Activated CD4-positive, alpha-beta T cell treated with anti-CD3 and anti-CD28 coated beads, Interleukin-2, amount 10 ng/mL, durations not matched to agents 24 days and 14 days (primary cell): ENCODE measurements around the gene ALDH18A1. TPM values are rescaled to one million over a fixed set of nuclear protein-coding genes. Genes with fewer than 3 reads are reported as not detected.
"Not testable (repeated sequence)": the region's sequence is repeated elsewhere in the genome, so short reads cannot be mapped to it uniquely, and the experiment has no call there.

ENCODE experiments used
- DNase-seq: peaks from one replicate; pipeline ENCODE4 v3.0.0; 2022
- H3K27ac Mint-ChIP-seq: one replicate; pipeline ENCODE4 v1.8.0; 2022; ENCODE audit warnings: mild to moderate bottlenecking, mixed read lengths
- H3K27me3 Mint-ChIP-seq: one replicate; pipeline ENCODE4 v1.8.0; 2022; ENCODE audit warnings: mixed read lengths
- H3K36me3 Mint-ChIP-seq: one replicate; pipeline ENCODE4 v1.8.0; 2022; ENCODE audit warnings: low read depth, mild to moderate bottlenecking, mixed read lengths
- H3K4me1 Mint-ChIP-seq: one replicate; pipeline ENCODE4 v1.8.0; 2021; ENCODE audit warnings: mixed read lengths
- H3K4me3 Mint-ChIP-seq: one replicate; pipeline ENCODE4 v1.8.0; 2022; ENCODE audit warnings: mild to moderate bottlenecking, moderate library complexity, mixed read lengths
- H3K9me3 Mint-ChIP-seq: one replicate; pipeline ENCODE4 v1.8.0; 2021; ENCODE audit warnings: mixed read lengths
- intact Hi-C: fragments of 100-400 bp; cut with micrococcal nuclease; formaldehyde crosslinking; loops from one replicate; pipeline ENCODE4 v1.15.1; 2023
- total RNA-seq: library from RNA; stranded (reverse); gene quantifications from 2 replicates; pipeline ENCODE4 v1.2.3, GENCODE V29; 2022

Gene ALDH18A1
- 126 TPM in 2 replicates for total RNA-seq

DNA sequence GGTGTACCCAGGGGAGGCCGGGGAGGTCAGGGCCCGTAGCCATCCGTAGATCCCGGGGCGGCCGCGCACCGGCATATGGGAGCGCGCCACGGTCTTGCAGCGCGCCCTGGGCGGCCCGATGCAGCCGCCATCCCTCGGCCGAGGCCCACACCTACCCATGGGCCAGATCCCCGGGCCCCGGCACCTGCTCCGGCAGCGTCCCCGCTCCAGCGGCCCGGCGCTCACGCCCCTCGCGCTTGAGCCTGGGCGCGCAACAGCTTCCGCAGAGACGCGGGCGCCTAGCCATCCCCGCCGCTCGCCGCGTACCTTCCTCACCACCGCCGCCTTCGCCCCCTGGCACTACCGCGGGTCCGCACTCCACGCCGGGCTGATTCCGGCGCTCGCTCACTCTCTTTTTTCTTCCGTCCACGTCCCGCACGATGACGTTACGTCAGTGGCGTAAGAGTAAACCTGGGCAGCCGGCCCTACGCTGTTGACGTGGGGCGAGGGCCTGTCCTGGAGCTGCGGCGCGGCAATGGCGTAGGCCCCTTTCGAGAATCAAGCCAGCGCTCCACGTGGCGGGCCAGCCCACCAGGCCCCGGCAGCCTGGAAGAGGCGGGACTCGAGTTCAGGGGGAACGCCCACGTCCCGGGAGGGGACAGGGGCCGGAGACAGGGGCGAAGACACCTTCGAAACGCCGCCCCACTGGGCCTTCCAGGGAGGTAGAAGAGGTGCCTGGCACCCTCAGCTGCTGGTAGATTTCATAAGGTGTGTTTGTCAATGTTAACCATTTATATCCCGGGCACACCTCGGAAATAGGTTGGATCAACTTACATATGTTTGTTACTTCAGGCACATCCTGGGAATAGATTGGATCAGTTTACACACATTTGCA lies at the start of gene ALDH18A1:
TSS of gene ALDH18A1 (minus strand) at position 421 of the 874 bp plus-strand sequence. CDS start 3,334 bp downstream, outside the sequence.
- peaks cover 24% of the 10 kb centered on the region for H3K4me1 Mint-ChIP-seq
- H3K36me3 Mint-ChIP-seq: peaks cover 38% of the 10 kb centered on the region
- peak within 1 kb of the TSS; percentile 97 for H3K27ac Mint-ChIP-seq
- intact Hi-C loops: loop anchor here (1.0 to 2.0 kb wide), 2 partner anchors 38 to 96 kb away; partner anchors contain the start of gene SORBS1
- H3K27me3 Mint-ChIP-seq: no peaks in the 10 kb centered on the region
- peak; percentile 98 for DNase-seq
- H3K4me3 Mint-ChIP-seq: peak within 1 kb of the TSS; percentile 98
- peaks cover 14% of the 10 kb centered on the region for H3K9me3 Mint-ChIP-seq

DNA sequence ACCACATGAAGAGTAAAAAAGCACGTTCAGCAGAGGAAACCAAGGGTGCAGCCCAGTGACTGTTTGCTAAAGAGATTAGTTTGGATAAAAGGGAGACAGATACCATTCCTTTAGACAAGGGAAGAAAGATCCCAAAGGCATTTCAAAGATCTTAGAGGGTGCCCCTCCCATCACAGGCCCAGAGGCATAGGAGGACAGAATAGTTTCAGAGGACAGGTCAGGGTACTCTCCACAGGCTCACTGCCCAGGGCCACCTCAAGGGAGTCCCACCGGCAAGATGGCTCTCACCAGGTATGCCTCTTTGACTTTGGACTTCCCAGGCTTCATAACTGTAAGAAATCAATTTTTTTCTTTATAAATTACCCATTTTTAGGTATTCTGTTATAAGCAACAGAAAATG lies 41.9 kb upstream of the ALDH18A1 start:
- no peak overlapping the region for H3K27ac Mint-ChIP-seq
- peaks cover 4% of the 10 kb centered on the region for H3K27me3 Mint-ChIP-seq
- peak; percentile 41 for DNase-seq
- no peaks in the 10 kb centered on the region for H3K9me3 Mint-ChIP-seq
- H3K4me1 Mint-ChIP-seq: peaks cover 4% of the 10 kb centered on the region
- intact Hi-C loops: no loop called here
- peaks cover 2% of the 10 kb centered on the region for H3K36me3 Mint-ChIP-seq
- H3K4me3 Mint-ChIP-seq: no peak overlapping the region

DNA sequence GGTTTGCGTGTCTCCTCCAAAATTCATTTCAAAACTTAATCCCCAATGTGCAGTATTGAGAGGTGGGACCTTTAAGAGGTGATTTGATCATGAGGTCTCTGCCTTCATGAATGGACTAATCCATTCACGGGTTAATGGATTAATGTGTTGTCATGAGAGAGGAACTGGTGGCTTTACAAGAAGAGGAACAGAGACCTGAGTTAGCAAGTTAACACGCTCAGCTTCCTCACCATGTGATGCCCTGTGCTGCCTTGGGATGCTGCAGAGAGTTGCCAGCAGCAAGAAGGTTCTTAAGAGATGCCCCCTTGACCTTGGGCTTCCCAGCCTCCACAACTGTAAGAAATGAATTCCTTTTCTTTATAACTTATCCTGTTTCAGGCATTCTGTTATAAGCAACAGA lies 40.9 kb upstream of the ALDH18A1 start:
- H3K36me3 Mint-ChIP-seq: peaks cover 8% of the 10 kb centered on the region
- peak; percentile 52 for DNase-seq

DNA sequence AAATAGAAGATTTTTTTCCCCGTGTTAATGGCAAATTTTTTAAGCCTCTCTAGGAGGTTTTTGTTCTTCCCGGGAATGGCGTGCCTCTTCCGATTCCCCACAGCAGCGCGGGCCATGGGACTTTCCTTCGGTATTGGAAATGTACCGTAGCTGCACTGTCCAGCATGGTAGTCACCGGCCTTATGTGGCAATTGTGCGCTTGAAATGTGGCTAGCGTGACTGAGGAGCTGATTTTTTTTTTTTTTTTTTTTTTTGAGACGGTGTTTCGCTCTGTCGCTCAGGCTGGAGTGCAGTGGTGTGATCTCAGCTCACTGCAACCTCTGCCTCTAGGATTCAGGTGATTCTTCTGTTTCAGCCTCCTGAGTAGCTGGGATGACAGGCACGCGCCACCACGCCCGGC lies 38.2 kb upstream of the ALDH18A1 start:
- DNase-seq: peak; percentile 53
- H3K4me1 Mint-ChIP-seq: peaks cover 31% of the 10 kb centered on the region
- H3K36me3 Mint-ChIP-seq: peaks cover 31% of the 10 kb centered on the region
- H3K27me3 Mint-ChIP-seq: peaks cover 2% of the 10 kb centered on the region
- intact Hi-C loops: loop anchor here (1.0 to 5.0 kb wide), 8 partner anchors 38 to 893 kb away; partner anchors contain the start of genes ALDH18A1, CC2D2B, CCNJ and ENTPD1
- peak overlapping the region; percentile 97 for H3K27ac Mint-ChIP-seq
- peak overlapping the region; percentile 99 for H3K4me3 Mint-ChIP-seq
- no peaks in the 10 kb centered on the region for H3K9me3 Mint-ChIP-seq

More for the DNA sequence above, 40.9 kb upstream of the ALDH18A1 start:
- Mint-ChIP-seq H3K27ac (no peak overlapping the region), H3K4me3 (no peak overlapping the region), H3K9me3 (no peaks in the 10 kb centered on the region), H3K27me3 (peaks cover 4% of the 10 kb centered on the region), H3K4me1 (peaks cover 11% of the 10 kb centered on the region)
- intact Hi-C loops: no loop called here

DNA sequence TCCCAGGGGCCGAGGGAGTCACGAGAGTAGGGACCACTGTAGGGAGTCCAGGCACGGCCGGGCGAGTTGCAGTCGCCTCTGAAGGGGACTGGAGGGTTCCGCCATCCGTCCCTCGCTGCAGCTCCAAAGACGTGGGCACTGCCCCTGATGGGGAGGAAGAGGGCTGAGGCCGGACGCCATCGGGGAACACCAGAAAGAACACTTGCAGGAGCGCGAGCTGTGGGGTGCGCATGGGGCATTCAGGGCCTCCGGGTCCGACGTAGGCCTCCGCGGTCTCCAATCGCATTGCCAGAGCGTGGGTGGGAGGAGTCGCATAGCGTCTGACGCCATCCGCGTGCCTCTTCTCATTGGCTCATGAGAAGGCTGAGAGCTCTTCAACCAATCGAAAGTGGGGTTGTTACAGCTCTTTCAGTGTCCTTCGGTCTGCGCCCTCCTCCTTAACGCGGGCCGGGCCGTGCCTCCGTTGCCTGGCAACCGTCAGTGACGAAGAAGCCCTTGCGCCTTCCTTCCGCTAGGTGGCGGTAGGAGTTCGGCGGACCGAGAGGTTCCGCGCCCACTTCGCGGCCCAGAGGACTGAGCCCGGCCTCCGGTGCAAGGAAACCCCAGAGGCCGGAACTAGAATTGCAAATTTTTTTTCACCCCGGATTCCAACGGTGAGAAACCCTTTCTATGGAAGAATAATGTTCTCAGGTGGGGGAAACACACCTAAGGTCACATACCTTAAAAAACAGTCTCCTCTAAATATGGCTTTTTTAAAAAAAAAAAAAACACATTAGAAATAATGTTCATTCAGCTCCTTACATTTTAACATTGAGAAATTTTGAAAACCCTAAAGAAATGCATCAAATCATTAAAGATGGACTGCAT lies 37.4 kb upstream of the ALDH18A1 start, which contains the start of gene TCTN3:
TSS of gene TCTN3 (minus strand) at position 260 of the 867 bp plus-strand sequence. CDS start at position 232, 28 bp downstream.
- H3K27ac Mint-ChIP-seq: peak within 1 kb of the TSS; percentile 97
- peak; percentile 99 for DNase-seq
- intact Hi-C loops: loop anchor here (1.0 to 5.0 kb wide), 8 partner anchors 38 to 893 kb away; partner anchors contain the start of genes ALDH18A1, CC2D2B, CCNJ and ENTPD1
- peaks cover 35% of the 10 kb centered on the region for H3K36me3 Mint-ChIP-seq
- H3K27me3 Mint-ChIP-seq: no peaks in the 10 kb centered on the region
- H3K9me3 Mint-ChIP-seq: no peaks in the 10 kb centered on the region
- peak within 1 kb of the TSS; percentile 99 for H3K4me3 Mint-ChIP-seq
- peaks cover 31% of the 10 kb centered on the region for H3K4me1 Mint-ChIP-seq

DNA sequence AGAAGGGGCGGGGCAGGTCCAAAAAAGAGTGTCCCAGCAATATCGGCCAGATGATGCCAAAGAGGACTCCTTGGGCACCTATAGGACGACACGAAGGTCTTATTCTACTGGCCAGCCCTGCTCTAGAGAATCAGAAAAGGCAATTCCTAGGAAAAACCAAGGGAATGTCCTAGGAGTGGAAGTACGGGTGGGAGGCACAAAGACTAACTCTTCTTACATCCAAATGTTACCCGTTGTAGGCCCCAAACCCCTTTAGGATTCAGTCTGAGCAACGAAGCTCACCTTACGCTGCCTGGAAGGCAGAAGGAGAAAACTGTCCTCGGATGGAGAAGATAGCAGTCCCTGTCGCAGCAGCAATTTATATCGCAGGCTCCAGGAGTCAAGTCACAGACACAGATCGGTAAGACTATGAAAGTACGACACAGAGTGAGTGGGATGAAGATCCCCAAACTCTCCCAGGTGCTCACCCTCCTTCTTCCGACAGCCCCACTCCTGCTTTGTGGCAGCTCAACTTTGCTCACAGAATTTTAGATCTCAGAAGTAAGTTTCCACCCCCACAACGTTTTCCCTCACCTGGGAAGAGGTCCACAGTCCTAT lies 36.7 kb upstream of the ALDH18A1 start:
- H3K36me3 Mint-ChIP-seq: peaks cover 42% of the 10 kb centered on the region
- H3K4me3 Mint-ChIP-seq: peak overlapping the region; percentile 99
- H3K9me3 Mint-ChIP-seq: no peaks in the 10 kb centered on the region
- no peak for DNase-seq
- H3K27ac Mint-ChIP-seq: peak overlapping the region; percentile 97
- peaks cover 33% of the 10 kb centered on the region for H3K4me1 Mint-ChIP-seq
- intact Hi-C loops: loop anchor here (5.0 kb wide), 4 partner anchors 64 to 894 kb away; partner anchors contain the start of genes CCNJ, ENTPD1, TM9SF3 and ZNF518A
- H3K27me3 Mint-ChIP-seq: no peaks in the 10 kb centered on the region

DNA sequence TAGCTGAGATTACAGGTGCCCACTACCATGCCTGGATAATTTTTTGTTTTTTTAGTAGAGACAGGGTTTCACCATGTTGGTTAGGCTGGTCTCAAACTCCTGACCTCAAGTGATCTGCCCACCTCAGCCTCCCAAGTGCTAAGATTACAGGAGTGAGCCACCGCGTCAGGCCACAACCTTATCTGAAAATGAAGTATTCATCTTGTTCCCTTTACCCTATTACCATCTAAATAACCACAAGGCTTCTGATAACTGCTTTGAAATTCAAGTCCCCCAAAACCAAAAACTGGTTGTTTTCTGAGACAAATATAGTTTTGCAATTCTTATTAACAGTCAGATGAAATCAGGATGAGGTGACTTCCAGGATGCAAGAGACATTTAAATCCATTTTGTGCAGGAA lies 34.8 kb upstream of the ALDH18A1 start:
- Mint-ChIP-seq H3K36me3 (peaks cover 49% of the 10 kb centered on the region), H3K4me3 (peak overlapping the region; percentile 99), H3K27me3 (no peaks in the 10 kb centered on the region), H3K27ac (peak overlapping the region; percentile 11), H3K4me1 (peaks cover 33% of the 10 kb centered on the region), H3K9me3 (no peaks in the 10 kb centered on the region)
- DNase-seq: peak; percentile 43
- intact Hi-C loops: loop anchor here (5.0 kb wide), 4 partner anchors 66 to 896 kb away; partner anchors contain the start of genes CCNJ, ENTPD1, TM9SF3 and ZNF518A

DNA sequence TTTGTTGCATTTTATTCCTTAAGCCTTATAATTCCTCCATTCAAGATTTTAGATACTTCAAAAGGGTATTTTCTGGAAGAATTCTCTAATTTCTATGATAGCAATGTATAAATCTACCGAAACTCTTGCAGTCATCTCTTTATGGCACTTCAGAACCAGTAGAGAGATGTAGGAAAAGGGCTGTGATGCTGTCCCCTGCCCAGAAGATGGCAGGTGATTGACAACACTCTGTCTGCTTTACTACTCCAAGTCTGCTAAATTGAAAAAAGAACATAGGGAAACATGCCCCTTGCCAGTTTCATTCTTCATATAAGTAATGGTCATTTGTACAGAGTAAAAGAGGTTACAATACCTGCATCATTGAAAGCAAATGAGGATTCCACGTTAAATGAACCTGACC lies 32.1 kb upstream of the ALDH18A1 start:
- Mint-ChIP-seq H3K4me1 (peaks cover 29% of the 10 kb centered on the region), H3K27ac (no peak overlapping the region), H3K9me3 (no peaks in the 10 kb centered on the region), H3K4me3 (no peak overlapping the region), H3K36me3 (peaks cover 66% of the 10 kb centered on the region), H3K27me3 (no peaks in the 10 kb centered on the region)
- DNase-seq: peak; percentile 53
- intact Hi-C loops: no loop called here

DNA sequence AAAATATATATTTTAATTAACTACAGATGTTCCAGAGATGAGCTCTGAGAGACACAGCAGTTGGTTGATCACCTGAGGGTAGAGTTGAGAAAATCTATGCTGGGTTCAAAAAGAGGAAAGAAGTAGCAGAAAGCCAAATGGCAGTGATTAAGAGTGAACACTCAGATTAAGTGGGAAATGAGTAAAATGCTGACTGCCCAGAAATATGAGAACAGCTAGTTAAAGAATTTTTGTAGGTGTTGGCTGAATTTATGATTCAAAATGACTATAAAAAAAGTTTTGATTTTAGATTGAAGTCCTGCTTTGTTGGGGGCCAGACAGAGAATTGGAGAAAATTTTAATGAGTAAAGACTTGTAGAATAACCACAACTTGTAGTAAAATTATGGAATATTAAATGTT lies 27.5 kb upstream of the ALDH18A1 start:
- H3K27ac Mint-ChIP-seq: no peak overlapping the region
- no peak overlapping the region for H3K4me3 Mint-ChIP-seq
- peaks cover 56% of the 10 kb centered on the region for H3K36me3 Mint-ChIP-seq
- no peak for DNase-seq
- peaks cover 3% of the 10 kb centered on the region for H3K4me1 Mint-ChIP-seq
- no peaks in the 10 kb centered on the region for H3K9me3 Mint-ChIP-seq
- intact Hi-C loops: no loop called here
- H3K27me3 Mint-ChIP-seq: no peaks in the 10 kb centered on the region

DNA sequence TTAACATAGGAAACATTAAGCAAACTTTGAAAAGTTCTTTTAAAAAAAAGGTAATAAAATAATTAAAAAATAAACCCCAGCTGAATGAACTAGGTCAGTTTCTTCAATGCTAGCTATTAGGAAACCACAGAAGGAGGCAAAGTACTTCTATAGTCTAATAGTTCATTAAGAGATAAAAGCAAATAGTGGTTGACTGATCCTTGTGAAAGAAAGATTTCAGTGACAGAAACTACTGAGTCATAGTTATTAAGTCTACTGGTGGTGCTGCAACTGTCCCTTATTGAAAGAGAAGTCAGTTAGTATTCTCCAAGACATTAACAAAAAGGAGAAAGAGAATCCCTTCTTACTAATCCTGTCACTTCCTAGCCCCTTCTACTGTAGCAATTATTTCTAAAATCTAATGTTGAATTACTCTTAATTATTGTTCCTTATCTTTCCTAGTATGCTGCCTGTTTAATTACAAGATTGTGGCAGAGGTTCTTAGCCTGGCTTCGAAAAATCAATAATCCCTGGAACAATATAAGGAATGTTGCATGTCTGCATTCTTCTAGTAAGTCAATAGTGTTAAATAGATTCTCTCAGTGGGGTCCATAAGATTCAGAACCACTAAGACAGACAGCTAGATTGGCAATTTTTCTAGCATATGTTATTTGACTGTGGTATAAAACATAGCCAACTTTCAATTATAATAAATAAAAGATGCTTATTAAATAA lies 19.0 kb upstream of the ALDH18A1 start:
- no peak for DNase-seq
- intact Hi-C loops: no loop called here
- Mint-ChIP-seq H3K27me3 (no peaks in the 10 kb centered on the region), H3K27ac (no peak overlapping the region), H3K36me3 (peaks cover 25% of the 10 kb centered on the region), H3K4me3 (no peak overlapping the region), H3K9me3 (no peaks in the 10 kb centered on the region), H3K4me1 (no peaks in the 10 kb centered on the region)

DNA sequence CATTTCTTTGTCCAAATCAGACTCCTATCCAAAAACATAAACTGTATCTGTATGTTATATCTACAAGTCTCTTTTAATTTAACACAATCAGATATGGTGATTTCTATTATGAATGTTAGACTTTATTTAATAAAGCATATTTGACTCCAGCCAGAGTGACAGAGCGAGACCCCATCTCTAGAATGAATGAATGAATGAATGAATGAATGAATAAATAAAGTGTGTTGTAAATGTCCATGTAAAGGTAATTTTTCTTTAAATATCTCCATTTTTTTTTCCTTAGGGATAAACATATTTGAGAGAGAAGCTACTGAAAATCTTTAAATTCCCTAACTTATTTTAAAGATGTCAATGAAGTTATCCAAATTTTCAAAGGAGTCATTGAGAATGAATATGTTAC lies 18.1 kb upstream of the ALDH18A1 start:
- intact Hi-C loops: no loop called here
- DNase-seq: no peak
- no peak overlapping the region for H3K4me3 Mint-ChIP-seq
- H3K27me3 Mint-ChIP-seq: no peaks in the 10 kb centered on the region
- H3K36me3 Mint-ChIP-seq: peaks cover 17% of the 10 kb centered on the region
- H3K27ac Mint-ChIP-seq: no peak overlapping the region
- H3K9me3 Mint-ChIP-seq: no peaks in the 10 kb centered on the region
- no peaks in the 10 kb centered on the region for H3K4me1 Mint-ChIP-seq

DNA sequence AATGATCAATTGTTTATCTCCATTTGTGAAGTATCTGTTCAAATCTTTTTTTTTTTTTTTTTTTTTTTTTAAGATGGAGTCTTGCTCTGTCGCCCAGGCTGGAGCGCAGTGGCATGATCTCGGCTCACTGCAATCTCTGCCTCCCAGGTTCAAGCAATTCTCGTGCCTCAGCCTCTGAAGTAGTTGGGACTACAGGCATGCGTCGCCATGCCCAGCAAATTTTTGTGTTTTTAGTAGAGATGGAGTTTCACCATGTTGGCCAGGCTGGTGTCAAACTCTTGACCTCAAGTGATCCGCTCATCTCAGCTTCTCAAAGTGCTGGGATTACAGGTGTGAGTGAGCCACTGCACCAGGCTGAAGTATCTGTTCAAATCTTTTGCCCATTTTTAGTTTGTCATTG lies 16.1 kb upstream of the ALDH18A1 start:
- H3K4me1 Mint-ChIP-seq, H3K27me3 Mint-ChIP-seq, H3K9me3 Mint-ChIP-seq, H3K27ac Mint-ChIP-seq, intact Hi-C loops, H3K4me3 Mint-ChIP-seq, DNase-seq: not testable (repeated sequence)
- H3K36me3 Mint-ChIP-seq: peaks cover 26% of the 10 kb centered on the region

DNA sequence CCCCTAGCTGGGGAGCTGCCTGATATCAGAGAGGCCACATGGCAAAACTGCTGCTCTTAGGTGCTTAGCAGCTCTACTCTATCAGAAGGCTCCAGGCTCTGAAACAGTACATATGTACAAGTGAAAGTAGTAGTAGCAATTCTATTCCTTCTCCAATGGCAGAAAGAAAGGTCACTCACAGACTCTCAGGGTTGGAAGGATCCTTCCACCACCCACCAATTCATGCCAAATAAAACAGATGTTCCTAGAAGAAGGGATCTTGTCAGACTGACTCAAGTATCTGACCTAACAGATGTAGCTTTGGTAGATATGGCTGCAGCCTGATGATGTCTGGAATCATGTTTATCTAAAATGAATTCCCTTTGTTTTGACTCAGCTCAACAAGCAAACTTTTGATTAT lies 8.0 kb upstream of the ALDH18A1 start:
- Mint-ChIP-seq H3K4me1 (no peaks in the 10 kb centered on the region), H3K9me3 (no peaks in the 10 kb centered on the region), H3K4me3 (no peak overlapping the region), H3K27ac (no peak overlapping the region), H3K27me3 (no peaks in the 10 kb centered on the region), H3K36me3 (peaks cover 24% of the 10 kb centered on the region)
- intact Hi-C loops: no loop called here
- no peak for DNase-seq
